ENCODE data around the gene B3GAT2. TPM values are rescaled to one million over a fixed set of nuclear protein-coding genes. Genes with fewer than 3 reads are reported as not detected.

The B3GAT2 gene
- total RNA-seq, 1 experiment from 2014 or later: 0.22 TPM

GRCh38 chr6:70834520-70834919 is 122.3 kb downstream of the B3GAT2 start:
- H3T11ph ChIP-seq (ENCODE audit: low read length): no peak overlapping the region
- H3K4ac ChIP-seq (ENCODE audit: low read depth, low read length): no peak overlapping the region
- Mint-ChIP-seq H3K27ac (no peak overlapping the region), H3K4me3 (no peak overlapping the region), H3K9me3 (peaks cover 0 to 4% of the 10 kb centered on the region in 2 experiments; a peak in 1 of 5 replicates), H3K27me3 (ENCODE audit: low read depth) (no peaks in the 10 kb centered on the region), H3K4me1 (peaks cover 3 to 6% of the 10 kb centered on the region in 2 experiments; a peak in 1 of 4 replicates), H3K36me3 (ENCODE audit: insufficient read depth in 1 of 3, low read depth in 3 of 3) (peaks cover 0 to 1% (median 0%) of the 10 kb centered on the region in 3 experiments; a peak in 1 of 7 replicates)
- H2BK120ac ChIP-seq (ENCODE audit: low read depth, low read length, poor library complexity, severe bottlenecking): no peak overlapping the region
- H4K8ac ChIP-seq (replicated peaks; ENCODE audit: insufficient read length, low read depth, low read length): no peak overlapping the region
- no peak overlapping the region for H2AK5ac ChIP-seq (ENCODE audit: insufficient read length, low read length)
- no peak overlapping the region for H2AFZ ChIP-seq (ENCODE audit: low read length)
- no peaks in the 10 kb centered on the region for H3K23me2 ChIP-seq (ENCODE audit: insufficient read length, low read depth, low read length, poor library complexity, severe bottlenecking)
- H3K14ac ChIP-seq (ENCODE audit: insufficient read depth, low read length): no peak overlapping the region
- H2BK15ac ChIP-seq (ENCODE audit: low read depth, low read length): no peak overlapping the region
- no peak overlapping the region for H3K23ac ChIP-seq (ENCODE audit: insufficient read length, low read depth, low read length)
- H4K91ac ChIP-seq (ENCODE audit: insufficient read length, low read depth, low read length): no peak overlapping the region
- no peak for TF ChIP-seq CTCF (conservative IDR thresholded peaks at IDR 0.05)
- H2BK20ac ChIP-seq (ENCODE audit: low read depth, low read length, poor library complexity, severe bottlenecking): no peak overlapping the region
- H3K18ac ChIP-seq (ENCODE audit: insufficient read length, low read depth, low read length): no peak overlapping the region
- H3K79me2 ChIP-seq (ENCODE audit: insufficient read depth, low read length): no peaks in the 10 kb centered on the region
- H4K20me1 ChIP-seq (ENCODE audit: control insufficient read depth, insufficient read depth, insufficient read length): no peaks in the 10 kb centered on the region
- H2BK5ac ChIP-seq (ENCODE audit: insufficient read length, low read length): no peak overlapping the region
- WGBS (ENCODE audit: extremely low coverage, insufficient read length, low lambda C conversion rate): no CpG with 5 or more reads among the region's 2 CpGs
- H3K9ac ChIP-seq (ENCODE audit: extremely low read depth, insufficient read length, low read length): no peak overlapping the region
- H4K5ac ChIP-seq (ENCODE audit: insufficient read length, low read depth, low read length): no peak overlapping the region
- no peak overlapping the region for H2BK12ac ChIP-seq (ENCODE audit: insufficient read length, low read depth, low read length)
- H3K79me1 ChIP-seq (ENCODE audit: insufficient read depth, low read depth, low read length, poor library complexity, severe bottlenecking): no peaks in the 10 kb centered on the region
- no peak overlapping the region for H3K56ac ChIP-seq (ENCODE audit: insufficient read length, low read depth, low read length)
- no peak for DNase-seq
- H3K4me1 ChIP-seq (ENCODE audit: insufficient read depth, low read length): no peaks in the 10 kb centered on the region
- H3K4me2 ChIP-seq (ENCODE audit: insufficient read depth, insufficient read length, low read length): no peak overlapping the region
- H3K27me3 ChIP-seq (ENCODE audit: insufficient read depth, low read length): no peaks in the 10 kb centered on the region
- no peaks in the 10 kb centered on the region for H3K9me3 ChIP-seq (ENCODE audit: control insufficient read depth, low read depth, low read length)
- H3K27ac ChIP-seq (ENCODE audit: insufficient read length, low read depth, low read length): no peak overlapping the region

All from H9 (cell line).